ENCODE results near the gene CTNNA2.

GRCh38 chr2:80298954-80299353 is 786.1 kb downstream of the CTNNA2 start:
- TF ChIP-seq CTCF (IDR thresholded peaks at IDR 0.05) (no peak), ZFX (IDR thresholded peaks at IDR 0.05; ENCODE audit: borderline replicate concordance) (no peak)

Measured in 22Rv1 (cell line).